Measurements from ENCODE around the gene GRIK1. TPM values are rescaled to one million over a fixed set of nuclear protein-coding genes. Genes with fewer than 3 reads are reported as not detected.

The GRIK1 gene
- total RNA-seq, 2 donors from 2014 or later, result 0.21 TPM; not detected in 1

DNA sequence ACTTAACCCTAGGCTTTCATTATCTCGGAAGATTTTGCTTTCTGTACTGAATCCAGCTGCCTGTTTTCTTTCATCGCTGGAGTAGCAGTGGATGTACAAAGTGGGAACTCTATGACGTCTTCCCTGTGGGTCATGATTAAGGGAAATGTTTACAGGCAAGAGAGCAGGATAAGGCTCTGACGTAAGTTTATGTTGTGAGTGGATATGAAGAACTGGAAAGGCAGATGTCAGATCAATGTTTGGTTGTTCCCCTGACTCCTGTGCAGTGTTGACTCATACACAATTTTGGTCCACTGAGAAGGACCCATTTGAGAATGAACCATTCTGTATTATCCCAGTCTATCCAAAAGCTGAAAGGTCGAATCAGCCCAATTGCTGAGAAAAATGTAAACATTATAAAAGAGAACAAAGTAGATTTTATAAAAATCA is 292.4 kb downstream of the GRIK1 start:
- H3K36me3 ChIP-seq, result no peaks in the 10 kb centered on the region
- H3K9me3 ChIP-seq, result no peaks in the 10 kb centered on the region
- H3K27me3 ChIP-seq (replicated peaks; ENCODE audit: insufficient read depth), result no peaks in the 10 kb centered on the region
- ATAC-seq (ENCODE audit: insufficient number of reproducible peaks, low FRiP score, low read depth) (no peak), DNase-seq (ENCODE audit: low spot score) (no peak)
- no peak overlapping the region for H3K4me3 ChIP-seq
- H3K27ac ChIP-seq, result no peak overlapping the region
- H3K4me1 ChIP-seq (ENCODE audit: control insufficient read depth in 1 of 2, low read depth in 2 of 2), result no peaks in the 10 kb centered on the region
- TF ChIP-seq, protein P1, sequence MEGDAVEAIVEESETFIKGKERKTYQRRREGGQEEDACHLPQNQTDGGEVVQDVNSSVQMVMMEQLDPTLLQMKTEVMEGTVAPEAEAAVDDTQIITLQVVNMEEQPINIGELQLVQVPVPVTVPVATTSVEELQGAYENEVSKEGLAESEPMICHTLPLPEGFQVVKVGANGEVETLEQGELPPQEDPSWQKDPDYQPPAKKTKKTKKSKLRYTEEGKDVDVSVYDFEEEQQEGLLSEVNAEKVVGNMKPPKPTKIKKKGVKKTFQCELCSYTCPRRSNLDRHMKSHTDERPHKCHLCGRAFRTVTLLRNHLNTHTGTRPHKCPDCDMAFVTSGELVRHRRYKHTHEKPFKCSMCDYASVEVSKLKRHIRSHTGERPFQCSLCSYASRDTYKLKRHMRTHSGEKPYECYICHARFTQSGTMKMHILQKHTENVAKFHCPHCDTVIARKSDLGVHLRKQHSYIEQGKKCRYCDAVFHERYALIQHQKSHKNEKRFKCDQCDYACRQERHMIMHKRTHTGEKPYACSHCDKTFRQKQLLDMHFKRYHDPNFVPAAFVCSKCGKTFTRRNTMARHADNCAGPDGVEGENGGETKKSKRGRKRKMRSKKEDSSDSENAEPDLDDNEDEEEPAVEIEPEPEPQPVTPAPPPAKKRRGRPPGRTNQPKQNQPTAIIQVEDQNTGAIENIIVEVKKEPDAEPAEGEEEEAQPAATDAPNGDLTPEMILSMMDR (IDR thresholded peaks at IDR 0.05), result no peak

DNA sequence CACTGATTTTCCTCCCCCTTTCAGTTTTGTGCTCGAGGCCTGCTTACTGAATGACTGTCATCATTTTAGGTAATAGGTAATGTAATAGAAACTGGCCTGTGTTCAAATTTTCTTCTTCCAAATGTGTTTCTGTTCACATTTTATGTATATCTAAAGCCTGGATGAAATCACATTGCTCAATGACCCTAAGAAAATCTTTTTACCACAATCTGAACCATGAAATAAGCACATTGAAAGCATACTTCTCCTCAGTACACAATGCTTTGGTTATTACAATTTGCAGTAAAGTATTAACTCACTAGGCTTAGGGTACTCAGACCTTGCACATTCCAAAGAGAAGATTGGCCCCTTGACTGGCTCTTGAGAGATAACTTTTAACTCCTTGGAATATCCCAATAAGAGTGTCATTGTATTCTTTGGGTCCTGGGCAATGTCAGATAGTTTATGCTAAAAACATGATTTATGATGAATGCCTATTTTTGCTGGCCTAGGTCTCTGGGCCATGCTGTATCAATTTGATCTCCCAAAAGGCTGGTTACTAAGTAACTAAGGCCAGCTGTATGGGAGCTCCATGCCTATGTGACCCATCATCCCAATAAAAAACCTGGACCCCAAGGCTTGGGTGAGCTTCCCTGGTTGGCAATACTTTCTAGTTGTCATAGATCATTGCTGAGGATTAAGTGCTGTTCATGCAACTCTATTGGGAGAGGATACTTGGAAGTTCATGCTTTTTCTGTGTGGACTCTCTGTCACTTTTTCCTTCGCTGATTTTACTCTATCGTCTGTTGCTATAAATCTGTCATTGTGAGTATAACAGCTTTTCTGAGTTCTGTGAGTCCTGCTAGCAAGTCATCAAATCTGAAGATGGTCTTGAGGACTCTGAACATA is 293.9 kb downstream of the GRIK1 start:
- H3K36me3 ChIP-seq, result no peaks in the 10 kb centered on the region
- TF ChIP-seq, protein P1 (IDR thresholded peaks at IDR 0.05), result no peak
- DNase-seq (ENCODE audit: low spot score), result no peak
- H3K4me1 ChIP-seq (ENCODE audit: control insufficient read depth in 1 of 2, low read depth in 2 of 2), result no peaks in the 10 kb centered on the region
- ATAC-seq (ENCODE audit: insufficient number of reproducible peaks, low FRiP score, low read depth), result no peak
- H3K9me3 ChIP-seq, result no peaks in the 10 kb centered on the region
- no peak overlapping the region for H3K27ac ChIP-seq
- no peak overlapping the region for H3K4me3 ChIP-seq
- H3K27me3 ChIP-seq (replicated peaks; ENCODE audit: insufficient read depth), result no peaks in the 10 kb centered on the region

DNA sequence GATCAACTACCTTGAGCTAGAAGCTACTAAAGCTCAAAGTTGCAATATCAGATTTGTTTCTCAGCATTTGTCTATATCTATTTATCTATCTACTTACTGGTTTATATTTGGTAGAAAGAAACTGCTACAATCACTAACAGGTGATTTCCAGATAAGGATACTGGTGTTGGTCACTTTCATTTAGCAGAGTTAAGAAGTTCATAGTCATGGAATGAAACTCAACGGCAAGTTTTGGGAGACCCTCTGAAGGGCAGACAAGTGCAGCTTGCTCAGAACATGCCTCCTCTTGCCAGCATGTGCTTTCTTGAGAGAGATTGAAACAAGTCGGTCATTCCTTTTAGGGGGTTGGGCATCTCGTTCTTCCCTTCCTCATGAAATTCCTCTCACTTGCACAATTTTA is 296.5 kb downstream of the GRIK1 start:
- TF ChIP-seq, protein P1 (IDR thresholded peaks at IDR 0.05), result no peak
- Histone ChIP-seq H3K4me1 (ENCODE audit: control insufficient read depth in 1 of 2, low read depth in 2 of 2) (no peaks in the 10 kb centered on the region), H3K4me3 (no peak overlapping the region), H3K27me3 (replicated peaks; ENCODE audit: insufficient read depth) (no peaks in the 10 kb centered on the region), H3K36me3 (no peaks in the 10 kb centered on the region), H3K27ac (no peak overlapping the region), H3K9me3 (no peaks in the 10 kb centered on the region)
- ATAC-seq (ENCODE audit: insufficient number of reproducible peaks, low FRiP score, low read depth), result no peak
- no peak for DNase-seq (ENCODE audit: low spot score)

DNA sequence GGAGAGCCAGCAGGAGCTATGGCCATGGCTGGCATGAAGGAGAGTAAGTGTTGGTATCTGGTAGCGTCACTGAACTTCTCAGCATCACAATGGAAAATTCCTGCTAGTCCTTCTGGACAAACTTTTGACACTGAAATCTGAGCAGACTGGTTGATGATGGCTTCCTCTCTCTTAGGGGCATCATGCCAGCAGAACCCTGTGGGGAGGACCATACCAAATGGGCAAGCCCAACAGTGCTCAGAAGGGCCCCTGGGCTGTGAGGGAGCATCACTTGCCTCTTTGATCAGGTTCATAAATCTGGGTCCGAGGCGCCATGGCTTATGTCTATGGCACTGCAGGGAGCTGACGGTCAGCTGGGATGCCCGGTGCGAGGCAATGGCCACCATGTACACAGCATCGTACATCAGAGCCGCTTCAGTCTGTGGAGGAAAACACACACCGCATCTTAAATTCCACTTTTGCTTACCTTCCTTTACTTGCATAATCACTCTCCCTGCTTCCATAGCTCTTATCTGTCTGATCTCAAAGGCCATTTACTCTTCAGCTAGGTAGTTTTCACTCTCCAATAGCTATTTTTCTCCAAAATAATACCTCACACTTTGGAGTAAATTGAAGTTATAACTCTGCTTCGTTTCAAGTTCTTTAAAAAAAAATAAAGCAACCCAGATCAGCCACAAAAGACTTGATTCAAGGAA is 297.1 kb downstream of the GRIK1 start:
- no peak overlapping the region for H3K4me3 ChIP-seq
- ATAC-seq (ENCODE audit: insufficient number of reproducible peaks, low FRiP score, low read depth) (no peak), DNase-seq (ENCODE audit: low spot score) (no peak)
- no peaks in the 10 kb centered on the region for H3K36me3 ChIP-seq
- no peak overlapping the region for H3K27ac ChIP-seq
- H3K27me3 ChIP-seq (replicated peaks; ENCODE audit: insufficient read depth), result no peaks in the 10 kb centered on the region
- H3K4me1 ChIP-seq (ENCODE audit: control insufficient read depth in 1 of 2, low read depth in 2 of 2), result no peaks in the 10 kb centered on the region
- TF ChIP-seq, protein P1 (IDR thresholded peaks at IDR 0.05), result no peak
- no peaks in the 10 kb centered on the region for H3K9me3 ChIP-seq

All from thoracic aorta (tissue), 2 donors.